HepG2 (cell line): Measurements from ENCODE around the gene POLR1C. TPM values are rescaled to one million over a fixed set of nuclear protein-coding genes. Genes with fewer than 3 reads are reported as not detected.

ENCODE experiments used
- ATF7 ChIP-seq, 2 experiments: fragments of 450-650 bp in 1 of 2; sonication (generic) in 1 of 2; formaldehyde crosslinking in 1 of 2; IDR thresholded peaks; 2 replicates each; pipeline versions ENCODE4 v1.4.0 to v1.6.1; 2016 to 2020; ENCODE audit warnings: antibody characterized with exemption in 1 of 2, mild to moderate bottlenecking in 1 of 2, missing genetic modification reagents in 1 of 2
- CBX1 ChIP-seq: IDR thresholded peaks from one replicate; pipeline ENCODE4 v1.6.1; 2016; ENCODE audit warnings: antibody characterized with exemption, low read depth
- FOXM1 ChIP-seq: sonication (generic); formaldehyde crosslinking; IDR thresholded peaks from 2 replicates; pipeline ENCODE4 v1.5.0; 2020; ENCODE audit warnings: missing genetic modification reagents
- HMG20A ChIP-seq: IDR thresholded peaks from 2 replicates; pipeline ENCODE4 v1.6.1; 2016; ENCODE audit warnings: borderline replicate concordance
- IKZF1 ChIP-seq: fragments of 450-650 bp; IDR thresholded peaks from 2 replicates; pipeline ENCODE4 v1.7.1; 2016
- JUN ChIP-seq: sonication (generic); formaldehyde crosslinking; IDR thresholded peaks from 2 replicates; pipeline ENCODE4 v1.4.0; 2020; ENCODE audit warnings: mild to moderate bottlenecking, missing genetic modification reagents
- KMT2B ChIP-seq: IDR thresholded peaks from 2 replicates; pipeline ENCODE4 v1.6.1; 2016; ENCODE audit warnings: missing genetic modification reagents, missing compliant biosample characterization
- MTF2 ChIP-seq: sonication (generic); formaldehyde crosslinking; IDR thresholded peaks from 2 replicates; pipeline ENCODE4 v1.5.0; 2020; ENCODE audit warnings: missing genetic modification reagents, borderline replicate concordance
- NCOA2 ChIP-seq: sonication (generic); formaldehyde crosslinking; IDR thresholded peaks from 2 replicates; pipeline ENCODE4 v1.8.0; 2022; ENCODE audit warnings: inconsistent platforms
- NFKBIZ ChIP-seq: IDR thresholded peaks from 2 replicates; pipeline ENCODE4 v1.6.1; 2018; ENCODE audit warnings: missing genetic modification reagents, missing compliant biosample characterization
- NR2F2 ChIP-seq: IDR thresholded peaks from 2 replicates; pipeline ENCODE4 v1.6.1; 2012; ENCODE audit warnings: low read depth, inconsistent platforms, borderline replicate concordance
- PCBP2 ChIP-seq: fragments of 200-400 bp; formaldehyde crosslinking; optimal IDR thresholded peaks from 2 replicates; pipeline ENCODE3; 2018; ENCODE audit warnings: low read length, low read depth; ENCODE audit not compliant: poor library complexity, severe bottlenecking
- RCOR2 ChIP-seq: IDR thresholded peaks from 2 replicates; pipeline ENCODE4 v1.6.1; 2016; ENCODE audit warnings: missing biosample characterization, missing genetic modification reagents
- RELA ChIP-seq: sonication (generic); formaldehyde crosslinking; IDR thresholded peaks from 2 replicates; pipeline ENCODE4 v1.4.0; 2020; ENCODE audit warnings: missing genetic modification reagents
- SMARCC2 ChIP-seq: fragments of 450-650 bp; IDR thresholded peaks from 2 replicates; pipeline ENCODE4 v1.6.1; 2017; ENCODE audit warnings: antibody characterized with exemption, mild to moderate bottlenecking
- SYNCRIP ChIP-seq: fragments of 200-400 bp; formaldehyde crosslinking; IDR thresholded peaks from 2 replicates; pipeline ENCODE4 v1.6.1; 2018; ENCODE audit warnings: mild to moderate bottlenecking, low read depth, low read length; ENCODE audit not compliant: insufficient read depth
- TBL1XR1 ChIP-seq: fragments of 150-350 bp; IDR thresholded peaks from 2 replicates; pipeline ENCODE4 v1.6.1; 2014; ENCODE audit warnings: borderline replicate concordance, low read length; ENCODE audit not compliant: partially characterized antibody
- THAP11 ChIP-seq: IDR thresholded peaks from 2 replicates; pipeline ENCODE4 v1.6.1; 2016; ENCODE audit warnings: missing biosample characterization, missing genetic modification reagents
- ZBTB7B ChIP-seq: sonication (generic); formaldehyde crosslinking; IDR thresholded peaks from 2 replicates; pipeline ENCODE4 v1.4.0; 2020; ENCODE audit warnings: missing genetic modification reagents
- ZNF253 ChIP-seq: sonication (generic); formaldehyde crosslinking; IDR thresholded peaks from 2 replicates; pipeline ENCODE4 v1.8.0; 2022; ENCODE audit warnings: mild to moderate bottlenecking, missing genetic modification reagents, borderline replicate concordance
- ZNF530 ChIP-seq: sonication (generic); formaldehyde crosslinking; IDR thresholded peaks from 2 replicates; pipeline ENCODE4 v1.5.0; 2020; ENCODE audit warnings: low read depth, mild to moderate bottlenecking, missing genetic modification reagents
- ZNF713 ChIP-seq: sonication (generic); formaldehyde crosslinking; IDR thresholded peaks from 2 replicates; pipeline ENCODE4 v1.4.0; 2020; ENCODE audit warnings: mild to moderate bottlenecking, missing genetic modification reagents
- polyA plus RNA-seq, 8 experiments: library from polyadenylated mRNA; depleted of rRNA in 3 of 8; stranded (reverse) in 7 of 8; unstranded in 1 of 8; fragments of >200 nt; fragmentation: Illumina TruSeq in 4 of 8; extraction: Trizol in 4 of 8; gene quantifications; 2 replicates each; pipeline versions ENCODE4 v1.2.1 to v1.2.3, GENCODE V29; 2011 to 2016; ENCODE audit warnings: low read depth in 4 of 8, missing spikeins in 1 of 8, mixed read lengths in 1 of 8; ENCODE audit not compliant: insufficient read depth in 1 of 8
- total RNA-seq, 5 experiments: library from RNA; depleted of rRNA; stranded (reverse); fragments of >200 nt; fragmentation: Illumina TruSeq; extraction: Trizol; gene quantifications; 2 replicates each; pipeline ENCODE4 v1.2.3, GENCODE V29; 2016; ENCODE audit warnings: low read depth in 1 of 5
- TF ChIP-seq, protein P1 (sequence below): sonication (generic); formaldehyde crosslinking; IDR thresholded peaks from 2 replicates; pipeline ENCODE4 v1.4.0; 2020; ENCODE audit warnings: missing genetic modification reagents, low read depth, mild to moderate bottlenecking, borderline replicate concordance
- TF ChIP-seq, protein P2 (sequence below): sonication (generic); formaldehyde crosslinking; IDR thresholded peaks from 2 replicates; pipeline ENCODE4 v1.8.0; 2022; ENCODE audit warnings: missing genetic modification reagents, mild to moderate bottlenecking, borderline replicate concordance
- TF ChIP-seq, protein P3 (sequence below): sonication (generic); formaldehyde crosslinking; IDR thresholded peaks from 2 replicates; pipeline ENCODE4 v1.8.0; 2022; ENCODE audit warnings: missing genetic modification reagents, mild to moderate bottlenecking, inconsistent platforms, borderline replicate concordance
- TF ChIP-seq, protein P4 (sequence below): sonication (generic); IDR thresholded peaks from 2 replicates; pipeline ENCODE4 v1.6.1; 2016; ENCODE audit warnings: low read depth, borderline replicate concordance
- TF ChIP-seq, protein P5 (sequence below): sonication (generic); formaldehyde crosslinking; IDR thresholded peaks from 2 replicates; pipeline ENCODE4 v1.4.0; 2020; ENCODE audit warnings: missing genetic modification reagents

Gene POLR1C
- total and polyA plus RNA-seq, 2 of the 13 experiments (the other 11 are each of a cell fraction or from before 2014, with no cell fraction given): 62.6 to 72.2 TPM

DNA sequence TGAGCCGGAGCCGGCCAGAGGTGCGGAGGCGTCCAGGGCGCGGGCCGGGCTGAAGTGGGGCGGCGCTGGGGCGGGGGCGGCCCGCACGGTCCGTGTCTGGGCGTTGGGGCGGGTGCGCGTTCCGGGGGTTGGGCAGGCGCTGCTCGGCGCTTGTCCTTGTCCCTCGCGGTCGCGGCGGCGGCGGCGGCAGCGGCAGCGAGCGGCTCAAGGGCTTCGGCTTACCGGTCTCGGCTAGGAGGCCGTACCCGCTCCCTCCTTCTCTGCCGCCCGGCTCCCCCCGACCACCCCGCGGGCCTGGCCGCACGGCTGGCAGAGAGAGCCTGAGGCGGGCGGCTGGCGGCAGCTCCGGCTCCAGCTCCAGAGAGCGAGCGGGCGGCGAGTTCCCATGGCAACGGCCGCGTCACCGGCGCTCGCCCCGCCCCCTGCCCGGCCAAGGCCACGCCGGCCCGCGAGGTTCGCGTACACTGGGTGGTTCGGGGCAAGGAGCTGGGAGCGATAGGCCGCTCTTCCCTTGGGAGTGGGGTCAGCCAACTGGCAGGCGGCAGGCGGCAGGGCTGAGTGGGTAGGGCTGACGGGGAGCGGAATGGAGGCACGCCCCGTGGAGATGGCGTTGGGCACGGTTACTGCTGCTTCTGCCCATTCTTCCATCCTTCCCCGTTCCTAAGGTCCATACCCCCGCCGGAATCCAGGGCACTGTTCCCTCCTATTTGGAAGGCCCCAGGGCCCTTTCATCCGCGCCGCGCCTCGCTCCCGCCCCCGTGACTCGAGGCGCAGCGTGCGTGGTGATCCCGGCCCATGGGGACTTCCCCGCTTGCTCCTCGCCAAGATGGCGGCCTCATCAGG is 6.7 kb upstream of the POLR1C start, which contains the start of gene LRRC73 (continued):
- no peak for TF ChIP-seq MTF2 (CRISPR knock-in tag)
- no peak for TF ChIP-seq HMG20A
- TF ChIP-seq, protein P1, sequence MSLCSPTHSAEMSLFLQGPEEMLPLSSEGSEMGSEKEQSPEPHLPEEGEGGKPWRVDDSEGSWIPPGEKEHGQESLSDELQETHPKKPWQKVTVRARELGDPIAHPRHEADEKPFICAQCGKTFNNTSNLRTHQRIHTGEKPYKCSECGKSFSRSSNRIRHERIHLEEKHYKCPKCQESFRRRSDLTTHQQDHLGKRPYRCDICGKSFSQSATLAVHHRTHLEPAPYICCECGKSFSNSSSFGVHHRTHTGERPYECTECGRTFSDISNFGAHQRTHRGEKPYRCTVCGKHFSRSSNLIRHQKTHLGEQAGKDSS: peak; percentile 82
- no peak; the same call in 1 of the 2 replicates for TF ChIP-seq NCOA2 (CRISPR knock-in tag)
- TF ChIP-seq SMARCC2: no peak
- TF ChIP-seq, protein P2, sequence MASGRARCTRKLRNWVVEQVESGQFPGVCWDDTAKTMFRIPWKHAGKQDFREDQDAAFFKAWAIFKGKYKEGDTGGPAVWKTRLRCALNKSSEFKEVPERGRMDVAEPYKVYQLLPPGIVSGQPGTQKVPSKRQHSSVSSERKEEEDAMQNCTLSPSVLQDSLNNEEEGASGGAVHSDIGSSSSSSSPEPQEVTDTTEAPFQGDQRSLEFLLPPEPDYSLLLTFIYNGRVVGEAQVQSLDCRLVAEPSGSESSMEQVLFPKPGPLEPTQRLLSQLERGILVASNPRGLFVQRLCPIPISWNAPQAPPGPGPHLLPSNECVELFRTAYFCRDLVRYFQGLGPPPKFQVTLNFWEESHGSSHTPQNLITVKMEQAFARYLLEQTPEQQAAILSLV (CRISPR knock-in tag): no peak
- TF ChIP-seq SYNCRIP: no peak
- peak; percentile 56 for TF ChIP-seq THAP11 (CRISPR knock-in tag)
- no peak for TF ChIP-seq CBX1
- TF ChIP-seq ZNF713: peak; percentile 75; the same call in 1 of the 2 replicates
- no peak for TF ChIP-seq JUN (CRISPR knock-in tag)
- TF ChIP-seq, protein P3, sequence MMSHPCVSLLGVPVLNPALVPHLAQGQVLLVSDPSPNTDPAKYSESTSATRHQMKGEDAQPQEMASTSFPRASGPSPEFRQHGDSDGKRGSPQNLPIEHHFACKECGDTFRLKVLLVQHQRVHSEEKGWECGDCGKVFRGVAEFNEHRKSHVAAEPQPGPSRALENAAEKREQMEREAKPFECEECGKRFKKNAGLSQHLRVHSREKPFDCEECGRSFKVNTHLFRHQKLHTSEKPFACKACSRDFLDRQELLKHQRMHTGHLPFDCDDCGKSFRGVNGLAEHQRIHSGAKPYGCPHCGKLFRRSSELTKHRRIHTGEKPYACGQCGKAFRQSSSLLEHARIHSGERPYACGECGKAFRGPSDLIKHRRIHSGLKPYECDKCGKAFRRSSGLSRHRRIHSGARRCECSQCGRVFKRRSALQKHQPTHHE (CRISPR knock-in tag): no peak
- no peak for TF ChIP-seq ATF7 (IDR thresholded peaks at IDR 0.05)
- 0 out of 2 replicates have a peak, but pooled peaks have one; percentile 72 for TF ChIP-seq ATF7 (CRISPR knock-in tag; IDR thresholded peaks at IDR 0.05)
- TF ChIP-seq IKZF1: no peak
- no peak for TF ChIP-seq TBL1XR1
- no peak for TF ChIP-seq ZNF253 (CRISPR knock-in tag)
- TF ChIP-seq KMT2B (CRISPR knock-in tag): no peak
- TF ChIP-seq ZNF530 (CRISPR knock-in tag): no peak; the same call in 1 of the 2 replicates
- TF ChIP-seq NR2F2: no peak
- TF ChIP-seq NFKBIZ (CRISPR knock-in tag): no peak
- TF ChIP-seq, protein P4, sequence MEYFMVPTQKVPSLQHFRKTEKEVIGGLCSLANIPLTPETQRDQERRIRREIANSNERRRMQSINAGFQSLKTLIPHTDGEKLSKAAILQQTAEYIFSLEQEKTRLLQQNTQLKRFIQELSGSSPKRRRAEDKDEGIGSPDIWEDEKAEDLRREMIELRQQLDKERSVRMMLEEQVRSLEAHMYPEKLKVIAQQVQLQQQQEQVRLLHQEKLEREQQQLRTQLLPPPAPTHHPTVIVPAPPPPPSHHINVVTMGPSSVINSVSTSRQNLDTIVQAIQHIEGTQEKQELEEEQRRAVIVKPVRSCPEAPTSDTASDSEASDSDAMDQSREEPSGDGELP: no peak; the same call in 1 of the 2 replicates
- no peak for TF ChIP-seq PCBP2
- TF ChIP-seq, protein P5, sequence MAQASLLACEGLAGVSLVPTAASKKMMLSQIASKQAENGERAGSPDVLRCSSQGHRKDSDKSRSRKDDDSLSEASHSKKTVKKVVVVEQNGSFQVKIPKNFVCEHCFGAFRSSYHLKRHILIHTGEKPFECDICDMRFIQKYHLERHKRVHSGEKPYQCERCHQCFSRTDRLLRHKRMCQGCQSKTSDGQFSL (CRISPR knock-in tag): no peak
- no peak for TF ChIP-seq ZBTB7B
- TF ChIP-seq RELA (CRISPR knock-in tag): no peak
- no peak for TF ChIP-seq RCOR2 (CRISPR knock-in tag)
- TF ChIP-seq FOXM1 (CRISPR knock-in tag): no peak
